ENCODE measurements around the gene MANF. TPM values are rescaled to one million over a fixed set of nuclear protein-coding genes. Genes with fewer than 3 reads are reported as not detected.
A peak's percentile ranks its signal among the peaks of the same experiment; 100 is the strongest.

MANF gene
- total and polyA plus RNA-seq, 2 of the 13 experiments (the other 11 are each of a cell fraction or from before 2014, with no cell fraction given): 55.4 to 269 TPM

GRCh38 chr3:51389423-51390183 is 4.5 kb downstream of the MANF start (continued):
- no peak for TF ChIP-seq SMARCC2 (IDR thresholded peaks at IDR 0.05)
- no peak for TF ChIP-seq HOXA5 (CRISPR knock-in tag; IDR thresholded peaks at IDR 0.05)
- no peak for TF ChIP-seq TAF1 (CRISPR knock-in tag; IDR thresholded peaks at IDR 0.05)
- no peak for TF ChIP-seq ZNF143 (CRISPR knock-in tag; IDR thresholded peaks at IDR 0.05)
- TF ChIP-seq SKI (IDR thresholded peaks at IDR 0.05; ENCODE audit: partially characterized antibody): no peak
- TF ChIP-seq, protein P1, sequence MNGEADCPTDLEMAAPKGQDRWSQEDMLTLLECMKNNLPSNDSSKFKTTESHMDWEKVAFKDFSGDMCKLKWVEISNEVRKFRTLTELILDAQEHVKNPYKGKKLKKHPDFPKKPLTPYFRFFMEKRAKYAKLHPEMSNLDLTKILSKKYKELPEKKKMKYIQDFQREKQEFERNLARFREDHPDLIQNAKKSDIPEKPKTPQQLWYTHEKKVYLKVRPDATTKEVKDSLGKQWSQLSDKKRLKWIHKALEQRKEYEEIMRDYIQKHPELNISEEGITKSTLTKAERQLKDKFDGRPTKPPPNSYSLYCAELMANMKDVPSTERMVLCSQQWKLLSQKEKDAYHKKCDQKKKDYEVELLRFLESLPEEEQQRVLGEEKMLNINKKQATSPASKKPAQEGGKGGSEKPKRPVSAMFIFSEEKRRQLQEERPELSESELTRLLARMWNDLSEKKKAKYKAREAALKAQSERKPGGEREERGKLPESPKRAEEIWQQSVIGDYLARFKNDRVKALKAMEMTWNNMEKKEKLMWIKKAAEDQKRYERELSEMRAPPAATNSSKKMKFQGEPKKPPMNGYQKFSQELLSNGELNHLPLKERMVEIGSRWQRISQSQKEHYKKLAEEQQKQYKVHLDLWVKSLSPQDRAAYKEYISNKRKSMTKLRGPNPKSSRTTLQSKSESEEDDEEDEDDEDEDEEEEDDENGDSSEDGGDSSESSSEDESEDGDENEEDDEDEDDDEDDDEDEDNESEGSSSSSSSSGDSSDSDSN (CRISPR knock-in tag; IDR thresholded peaks at IDR 0.05): no peak
- no peak for TF ChIP-seq RFX1 (IDR thresholded peaks at IDR 0.05)
- no peak for TF ChIP-seq PHF5A (CRISPR knock-in tag; IDR thresholded peaks at IDR 0.05; ENCODE audit: low read depth, unreplicated experiment)
- TF ChIP-seq ZNF33B (CRISPR knock-in tag; IDR thresholded peaks at IDR 0.05): no peak
- TF ChIP-seq, protein P2, sequence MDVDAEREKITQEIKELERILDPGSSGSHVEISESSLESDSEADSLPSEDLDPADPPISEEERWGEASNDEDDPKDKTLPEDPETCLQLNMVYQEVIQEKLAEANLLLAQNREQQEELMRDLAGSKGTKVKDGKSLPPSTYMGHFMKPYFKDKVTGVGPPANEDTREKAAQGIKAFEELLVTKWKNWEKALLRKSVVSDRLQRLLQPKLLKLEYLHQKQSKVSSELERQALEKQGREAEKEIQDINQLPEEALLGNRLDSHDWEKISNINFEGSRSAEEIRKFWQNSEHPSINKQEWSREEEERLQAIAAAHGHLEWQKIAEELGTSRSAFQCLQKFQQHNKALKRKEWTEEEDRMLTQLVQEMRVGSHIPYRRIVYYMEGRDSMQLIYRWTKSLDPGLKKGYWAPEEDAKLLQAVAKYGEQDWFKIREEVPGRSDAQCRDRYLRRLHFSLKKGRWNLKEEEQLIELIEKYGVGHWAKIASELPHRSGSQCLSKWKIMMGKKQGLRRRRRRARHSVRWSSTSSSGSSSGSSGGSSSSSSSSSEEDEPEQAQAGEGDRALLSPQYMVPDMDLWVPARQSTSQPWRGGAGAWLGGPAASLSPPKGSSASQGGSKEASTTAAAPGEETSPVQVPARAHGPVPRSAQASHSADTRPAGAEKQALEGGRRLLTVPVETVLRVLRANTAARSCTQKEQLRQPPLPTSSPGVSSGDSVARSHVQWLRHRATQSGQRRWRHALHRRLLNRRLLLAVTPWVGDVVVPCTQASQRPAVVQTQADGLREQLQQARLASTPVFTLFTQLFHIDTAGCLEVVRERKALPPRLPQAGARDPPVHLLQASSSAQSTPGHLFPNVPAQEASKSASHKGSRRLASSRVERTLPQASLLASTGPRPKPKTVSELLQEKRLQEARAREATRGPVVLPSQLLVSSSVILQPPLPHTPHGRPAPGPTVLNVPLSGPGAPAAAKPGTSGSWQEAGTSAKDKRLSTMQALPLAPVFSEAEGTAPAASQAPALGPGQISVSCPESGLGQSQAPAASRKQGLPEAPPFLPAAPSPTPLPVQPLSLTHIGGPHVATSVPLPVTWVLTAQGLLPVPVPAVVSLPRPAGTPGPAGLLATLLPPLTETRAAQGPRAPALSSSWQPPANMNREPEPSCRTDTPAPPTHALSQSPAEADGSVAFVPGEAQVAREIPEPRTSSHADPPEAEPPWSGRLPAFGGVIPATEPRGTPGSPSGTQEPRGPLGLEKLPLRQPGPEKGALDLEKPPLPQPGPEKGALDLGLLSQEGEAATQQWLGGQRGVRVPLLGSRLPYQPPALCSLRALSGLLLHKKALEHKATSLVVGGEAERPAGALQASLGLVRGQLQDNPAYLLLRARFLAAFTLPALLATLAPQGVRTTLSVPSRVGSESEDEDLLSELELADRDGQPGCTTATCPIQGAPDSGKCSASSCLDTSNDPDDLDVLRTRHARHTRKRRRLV (CRISPR knock-in tag; IDR thresholded peaks at IDR 0.05): no peak
- no peak for TF ChIP-seq XBP1 (CRISPR knock-in tag; IDR thresholded peaks at IDR 0.05)
- TF ChIP-seq ZNF253 (CRISPR knock-in tag; IDR thresholded peaks at IDR 0.05; ENCODE audit: borderline replicate concordance): no peak
- no peak for TF ChIP-seq HCFC1 (IDR thresholded peaks at IDR 0.05; ENCODE audit: low read depth, low read length)
- TF ChIP-seq ZKSCAN8 (CRISPR knock-in tag; IDR thresholded peaks at IDR 0.05; ENCODE audit: borderline replicate concordance): no peak
- 0 out of 2 replicates have a peak, but pooled peaks have one; percentile 17 for TF ChIP-seq ZNF687 (CRISPR knock-in tag; IDR thresholded peaks at IDR 0.05)
- no peak for TF ChIP-seq NBN (conservative IDR thresholded peaks at IDR 0.05)
- TF ChIP-seq ZBTB7A (CRISPR knock-in tag; IDR thresholded peaks at IDR 0.05): no peak
- TF ChIP-seq RBFOX2 (IDR thresholded peaks at IDR 0.05; ENCODE audit: low read depth, low read length): 0 out of 2 replicates have a peak, but pooled peaks have one; percentile 19
- no peak for TF ChIP-seq KDM4B (CRISPR knock-in tag; IDR thresholded peaks at IDR 0.05)

All from HepG2 (cell line).